ENCODE results near the gene MMGT1.
A peak's percentile ranks its signal among the peaks of the same experiment; 100 is the strongest.

The MMGT1 gene

GRCh38 chrX:135973548-135974278 is at the start of gene MMGT1:
MMGT1 (minus strand) TSS chrX:135973988; CDS start chrX:135973675, 313 bp downstream.
- H3K9me3 ChIP-seq (ENCODE audit: low read length), result no peaks in the 10 kb centered on the region
- peak within 1 kb of the TSS; percentile 57 for H2AFZ ChIP-seq (ENCODE audit: low read depth, low read length)

GRCh38 chrX:136021903-136022302 is 48.1 kb upstream of the MMGT1 start:
- Histone ChIP-seq H3K36me3 (ENCODE audit: insufficient read depth, low read length) (peaks cover 6% of the 10 kb centered on the region), H3K27me3 (ENCODE audit: insufficient read depth, low read length) (no peaks in the 10 kb centered on the region), H3K9me3 (ENCODE audit: low read length) (peaks cover 4% of the 10 kb centered on the region), H3K4me1 (ENCODE audit: insufficient read depth, low read length) (peaks cover 6% of the 10 kb centered on the region), H3K4me3 (ENCODE audit: low read length) (no peak overlapping the region), H2AFZ (ENCODE audit: low read depth, low read length) (no peak overlapping the region)

More at GRCh38 chrX:135973548-135974278, at the start of gene MMGT1:
- Histone ChIP-seq H3K4me1 (ENCODE audit: insufficient read depth, low read length) (peaks cover 16% of the 10 kb centered on the region), H3K27me3 (ENCODE audit: insufficient read depth, low read length) (no peaks in the 10 kb centered on the region), H3K4me3 (ENCODE audit: low read length) (peak within 1 kb of the TSS; percentile 82), H3K36me3 (ENCODE audit: insufficient read depth, low read length) (no peaks in the 10 kb centered on the region)

- Histone ChIP-seq H3K36me3 (ENCODE audit: insufficient read depth, low read length) (peaks cover 6% of the 10 kb centered on the region), H3K4me1 (ENCODE audit: insufficient read depth, low read length) (peaks cover 6% of the 10 kb centered on the region), H3K9me3 (ENCODE audit: low read length) (peaks cover 4% of the 10 kb centered on the region), H3K4me3 (ENCODE audit: low read length) (no peak overlapping the region), H2AFZ (ENCODE audit: low read depth, low read length) (no peak overlapping the region), H3K27me3 (ENCODE audit: insufficient read depth, low read length) (no peaks in the 10 kb centered on the region)
Measured at GRCh38 chrX:136021160-136021559, 47.4 kb upstream of the MMGT1 start.

- no peak overlapping the region for H3K4me3 ChIP-seq (ENCODE audit: low read length)
- peaks cover 3% of the 10 kb centered on the region for H3K4me1 ChIP-seq (ENCODE audit: insufficient read depth, low read length)
- H3K27me3 ChIP-seq (ENCODE audit: insufficient read depth, low read length), result no peaks in the 10 kb centered on the region
- H3K36me3 ChIP-seq (ENCODE audit: insufficient read depth, low read length), result peaks cover 6% of the 10 kb centered on the region
- H3K9me3 ChIP-seq (ENCODE audit: low read length), result peaks cover 4% of the 10 kb centered on the region
- H2AFZ ChIP-seq (ENCODE audit: low read depth, low read length), result no peak overlapping the region
Measured at GRCh38 chrX:136019226-136019625, 45.4 kb upstream of the MMGT1 start.

- Histone ChIP-seq H3K36me3 (ENCODE audit: insufficient read depth, low read length) (peaks cover 6% of the 10 kb centered on the region), H3K4me1 (ENCODE audit: insufficient read depth, low read length) (no peaks in the 10 kb centered on the region)
Measured at GRCh38 chrX:136016881-136017280, 43.1 kb upstream of the MMGT1 start.

GRCh38 chrX:136015016-136015415 is 41.2 kb upstream of the MMGT1 start:
- Histone ChIP-seq H3K27me3 (ENCODE audit: insufficient read depth, low read length) (no peaks in the 10 kb centered on the region), H3K4me3 (ENCODE audit: low read length) (no peak overlapping the region), H3K4me1 (ENCODE audit: insufficient read depth, low read length) (no peaks in the 10 kb centered on the region), H2AFZ (ENCODE audit: low read depth, low read length) (no peak overlapping the region), H3K36me3 (ENCODE audit: insufficient read depth, low read length) (peaks cover 3% of the 10 kb centered on the region), H3K9me3 (ENCODE audit: low read length) (peaks cover 1% of the 10 kb centered on the region)

More at GRCh38 chrX:136016881-136017280, 43.1 kb upstream of the MMGT1 start:
- H3K4me3 ChIP-seq (ENCODE audit: low read length), result no peak overlapping the region
- H3K9me3 ChIP-seq (ENCODE audit: low read length), result peaks cover 4% of the 10 kb centered on the region
- no peaks in the 10 kb centered on the region for H3K27me3 ChIP-seq (ENCODE audit: insufficient read depth, low read length)
- no peak overlapping the region for H2AFZ ChIP-seq (ENCODE audit: low read depth, low read length)

- no peaks in the 10 kb centered on the region for H3K27me3 ChIP-seq (ENCODE audit: insufficient read depth, low read length)
- peaks cover 7% of the 10 kb centered on the region for H3K4me1 ChIP-seq (ENCODE audit: insufficient read depth, low read length)
- no peak overlapping the region for H2AFZ ChIP-seq (ENCODE audit: low read depth, low read length)
- no peaks in the 10 kb centered on the region for H3K9me3 ChIP-seq (ENCODE audit: low read length)
- H3K36me3 ChIP-seq (ENCODE audit: insufficient read depth, low read length), result no peaks in the 10 kb centered on the region
- no peak overlapping the region for H3K4me3 ChIP-seq (ENCODE audit: low read length)
Measured at GRCh38 chrX:135988245-135988644, 14.5 kb upstream of the MMGT1 start.

- H2AFZ ChIP-seq (ENCODE audit: low read depth, low read length), result peak overlapping the region; percentile 18
- peaks cover 7% of the 10 kb centered on the region for H3K4me1 ChIP-seq (ENCODE audit: insufficient read depth, low read length)
- H3K9me3 ChIP-seq (ENCODE audit: low read length), result no peaks in the 10 kb centered on the region
- no peaks in the 10 kb centered on the region for H3K36me3 ChIP-seq (ENCODE audit: insufficient read depth, low read length)
- no peaks in the 10 kb centered on the region for H3K27me3 ChIP-seq (ENCODE audit: insufficient read depth, low read length)
- peak overlapping the region; percentile 72 for H3K4me3 ChIP-seq (ENCODE audit: low read length)
Measured at GRCh38 chrX:135985973-135986310, 12.2 kb upstream of the MMGT1 start.

- no peaks in the 10 kb centered on the region for H3K9me3 ChIP-seq (ENCODE audit: low read length)
- peak within 1 kb of the TSS; percentile 71 for H2AFZ ChIP-seq (ENCODE audit: low read depth, low read length)
- H3K36me3 ChIP-seq (ENCODE audit: insufficient read depth, low read length), result no peaks in the 10 kb centered on the region
- H3K4me3 ChIP-seq (ENCODE audit: low read length), result peak within 1 kb of the TSS; percentile 72
- peaks cover 7% of the 10 kb centered on the region for H3K4me1 ChIP-seq (ENCODE audit: insufficient read depth, low read length)
- no peaks in the 10 kb centered on the region for H3K27me3 ChIP-seq (ENCODE audit: insufficient read depth, low read length)
Measured at GRCh38 chrX:135985157-135985972, 11.6 kb upstream of the MMGT1 start, which contains the start of gene SLC9A6. SLC9A6 (plus strand) TSS chrX:135985435; CDS start chrX:135985659, 224 bp downstream.

- Histone ChIP-seq H2AFZ (ENCODE audit: low read depth, low read length) (peak overlapping the region; percentile 71), H3K36me3 (ENCODE audit: insufficient read depth, low read length) (no peaks in the 10 kb centered on the region), H3K27me3 (ENCODE audit: insufficient read depth, low read length) (no peaks in the 10 kb centered on the region), H3K4me3 (ENCODE audit: low read length) (peak overlapping the region; percentile 72), H3K4me1 (ENCODE audit: insufficient read depth, low read length) (peaks cover 7% of the 10 kb centered on the region), H3K9me3 (ENCODE audit: low read length) (no peaks in the 10 kb centered on the region)
Measured at GRCh38 chrX:135984791-135985156, 11.0 kb upstream of the MMGT1 start.

GRCh38 chrX:135984256-135984655 is 10.5 kb upstream of the MMGT1 start:
- H3K4me1 ChIP-seq (ENCODE audit: insufficient read depth, low read length), result peaks cover 7% of the 10 kb centered on the region
- no peaks in the 10 kb centered on the region for H3K27me3 ChIP-seq (ENCODE audit: insufficient read depth, low read length)
- peak overlapping the region; percentile 71 for H2AFZ ChIP-seq (ENCODE audit: low read depth, low read length)
- H3K36me3 ChIP-seq (ENCODE audit: insufficient read depth, low read length), result no peaks in the 10 kb centered on the region
- H3K9me3 ChIP-seq (ENCODE audit: low read length), result no peaks in the 10 kb centered on the region
- peak overlapping the region; percentile 72 for H3K4me3 ChIP-seq (ENCODE audit: low read length)

- Histone ChIP-seq H3K4me1 (ENCODE audit: insufficient read depth, low read length) (peaks cover 7% of the 10 kb centered on the region), H3K27me3 (ENCODE audit: insufficient read depth, low read length) (no peaks in the 10 kb centered on the region), H3K36me3 (ENCODE audit: insufficient read depth, low read length) (no peaks in the 10 kb centered on the region), H3K4me3 (ENCODE audit: low read length) (no peak overlapping the region), H2AFZ (ENCODE audit: low read depth, low read length) (no peak overlapping the region), H3K9me3 (ENCODE audit: low read length) (no peaks in the 10 kb centered on the region)
Measured at GRCh38 chrX:135982860-135983259, 9.1 kb upstream of the MMGT1 start.

GRCh38 chrX:135981668-135982067 is 7.9 kb upstream of the MMGT1 start:
- H3K36me3 ChIP-seq (ENCODE audit: insufficient read depth, low read length), result no peaks in the 10 kb centered on the region
- H3K27me3 ChIP-seq (ENCODE audit: insufficient read depth, low read length), result no peaks in the 10 kb centered on the region
- no peak overlapping the region for H3K4me3 ChIP-seq (ENCODE audit: low read length)
- H2AFZ ChIP-seq (ENCODE audit: low read depth, low read length), result no peak overlapping the region
- no peaks in the 10 kb centered on the region for H3K9me3 ChIP-seq (ENCODE audit: low read length)
- H3K4me1 ChIP-seq (ENCODE audit: insufficient read depth, low read length), result peaks cover 6% of the 10 kb centered on the region
